ENCODE data around the gene ERC2. TPM values are rescaled to one million over a fixed set of nuclear protein-coding genes. Genes with fewer than 3 reads are reported as not detected.

The ERC2 gene
- total RNA-seq, 1 donor from 2014 or later = 0.35 TPM

- Mint-ChIP-seq H3K9me3 (ENCODE audit: unreplicated experiment) (peaks cover 13% of the 10 kb centered on the region), H3K4me3 (ENCODE audit: unreplicated experiment) (no peak overlapping the region), H3K27me3 (ENCODE audit: unreplicated experiment) (no peaks in the 10 kb centered on the region), H3K36me3 (ENCODE audit: unreplicated experiment) (no peaks in the 10 kb centered on the region), H3K4me1 (ENCODE audit: unreplicated experiment) (peaks cover 4% of the 10 kb centered on the region), H3K27ac (ENCODE audit: unreplicated experiment) (no peak overlapping the region)
- DNase-seq (ENCODE audit: extremely low spot score, unreplicated experiment) = no peak
- TF ChIP-seq CTCF (IDR thresholded peaks at IDR 0.05) = no peak
Observed at GRCh38 chr3:55827786-55828185, 640.5 kb downstream of the ERC2 start.

DNA sequence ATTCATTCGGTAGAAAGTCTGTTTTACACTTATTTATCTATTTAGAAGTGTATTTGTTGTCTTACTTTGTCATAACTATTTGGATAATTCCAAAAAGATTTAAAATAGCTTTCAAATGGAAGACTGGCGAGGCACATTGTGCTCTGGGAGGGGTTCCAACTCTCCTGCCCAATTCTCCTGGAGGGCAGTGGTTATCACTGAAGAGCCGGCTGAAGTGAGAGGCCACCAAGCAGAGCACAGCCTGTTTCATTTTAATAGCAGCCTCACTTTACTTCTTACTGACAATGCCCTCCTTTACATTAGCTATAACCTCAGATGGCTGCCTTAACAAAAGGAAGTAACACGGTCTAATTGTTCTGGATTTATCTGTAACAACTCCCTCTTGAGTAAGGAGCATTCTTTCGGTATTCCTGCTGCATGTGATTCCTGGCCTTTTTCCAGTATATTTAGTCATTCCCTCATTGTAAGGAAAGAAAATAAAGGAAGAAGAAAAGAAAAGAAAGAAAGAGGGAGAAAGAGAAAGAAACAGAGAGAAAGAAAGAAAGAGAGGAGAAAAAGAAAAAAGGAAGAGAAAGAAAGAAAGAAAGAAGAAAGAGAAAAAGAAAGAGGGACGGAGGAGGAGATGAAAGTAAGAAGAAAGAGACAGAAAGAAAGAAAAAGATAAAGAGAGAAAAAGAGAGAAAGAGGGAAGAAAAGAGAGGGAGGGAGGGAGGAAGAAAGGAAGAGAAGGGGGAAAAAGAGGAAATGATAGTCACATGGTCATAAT, 641.4 kb downstream of the ERC2 start:
- Mint-ChIP-seq H3K27me3 (ENCODE audit: unreplicated experiment) (peaks cover 3% of the 10 kb centered on the region), H3K9me3 (ENCODE audit: unreplicated experiment) (peaks cover 11% of the 10 kb centered on the region), H3K4me3 (ENCODE audit: unreplicated experiment) (no peak overlapping the region), H3K4me1 (ENCODE audit: unreplicated experiment) (peaks cover 4% of the 10 kb centered on the region), H3K36me3 (ENCODE audit: unreplicated experiment) (no peaks in the 10 kb centered on the region), H3K27ac (ENCODE audit: unreplicated experiment) (no peak overlapping the region)
- no peak for TF ChIP-seq CTCF (IDR thresholded peaks at IDR 0.05)
- DNase-seq (ENCODE audit: extremely low spot score, unreplicated experiment) = no peak

DNA sequence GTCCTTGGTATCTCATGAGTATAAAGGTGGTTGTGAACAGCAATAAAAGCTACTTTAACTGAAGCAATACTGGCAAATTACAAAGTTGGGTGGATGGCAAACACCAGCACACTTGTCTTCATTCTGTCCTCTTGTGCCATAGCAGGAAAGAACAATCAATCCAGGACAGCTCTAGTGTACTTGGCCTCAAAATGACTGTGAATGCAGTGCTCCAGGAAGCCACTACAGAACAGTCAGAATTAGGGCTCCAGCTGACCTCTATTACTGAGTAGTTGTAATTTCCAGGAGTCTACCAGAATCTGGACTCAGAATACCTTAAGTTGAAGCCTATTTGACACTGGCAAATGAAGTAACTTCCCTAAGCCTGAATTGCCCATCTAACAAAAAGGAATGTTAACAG, 642.2 kb downstream of the ERC2 start:
- no peak for DNase-seq (ENCODE audit: extremely low spot score, unreplicated experiment)
- Mint-ChIP-seq H3K27ac (ENCODE audit: unreplicated experiment) (no peak overlapping the region), H3K4me1 (ENCODE audit: unreplicated experiment) (peaks cover 4% of the 10 kb centered on the region), H3K27me3 (ENCODE audit: unreplicated experiment) (peaks cover 4% of the 10 kb centered on the region), H3K9me3 (ENCODE audit: unreplicated experiment) (peaks cover 11% of the 10 kb centered on the region), H3K4me3 (ENCODE audit: unreplicated experiment) (no peak overlapping the region), H3K36me3 (ENCODE audit: unreplicated experiment) (no peaks in the 10 kb centered on the region)
- TF ChIP-seq CTCF (IDR thresholded peaks at IDR 0.05) = no peak

GRCh38 chr3:55824406-55824805, 643.9 kb downstream of the ERC2 start:
- peaks cover 9% of the 10 kb centered on the region for H3K27me3 Mint-ChIP-seq (ENCODE audit: unreplicated experiment)
- no peak overlapping the region for H3K4me3 Mint-ChIP-seq (ENCODE audit: unreplicated experiment)
- peaks cover 1% of the 10 kb centered on the region for H3K9me3 Mint-ChIP-seq (ENCODE audit: unreplicated experiment)
- no peak for TF ChIP-seq CTCF (IDR thresholded peaks at IDR 0.05)
- H3K27ac Mint-ChIP-seq (ENCODE audit: unreplicated experiment) = no peak overlapping the region
- DNase-seq (ENCODE audit: extremely low spot score, unreplicated experiment) = no peak
- H3K4me1 Mint-ChIP-seq (ENCODE audit: unreplicated experiment) = peaks cover 4% of the 10 kb centered on the region
- no peaks in the 10 kb centered on the region for H3K36me3 Mint-ChIP-seq (ENCODE audit: unreplicated experiment)

DNA sequence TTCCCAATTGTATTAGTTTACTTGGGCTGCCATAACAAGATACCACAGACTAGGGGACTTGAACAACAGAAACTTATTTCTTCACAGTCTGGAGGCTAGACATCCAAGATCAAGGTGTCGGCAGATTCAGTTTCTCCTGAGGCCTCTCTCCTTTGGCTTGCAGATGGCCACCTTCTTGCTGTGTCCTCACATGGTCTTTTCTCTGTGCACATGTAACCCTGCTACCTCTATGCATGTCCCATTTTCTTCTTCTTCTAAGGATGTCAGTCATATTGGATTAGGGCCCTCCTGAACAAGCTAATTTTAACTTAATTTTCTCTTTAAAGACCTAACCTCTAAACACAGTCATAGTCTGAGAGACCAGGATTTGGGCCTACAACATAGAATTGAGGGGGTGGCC, 644.4 kb downstream of the ERC2 start:
- H3K9me3 Mint-ChIP-seq (ENCODE audit: unreplicated experiment) = no peaks in the 10 kb centered on the region
- no peak for TF ChIP-seq CTCF (IDR thresholded peaks at IDR 0.05)
- H3K27me3 Mint-ChIP-seq (ENCODE audit: unreplicated experiment) = peaks cover 13% of the 10 kb centered on the region
- H3K27ac Mint-ChIP-seq (ENCODE audit: unreplicated experiment) = no peak overlapping the region
- H3K4me1 Mint-ChIP-seq (ENCODE audit: unreplicated experiment) = peaks cover 4% of the 10 kb centered on the region
- no peak overlapping the region for H3K4me3 Mint-ChIP-seq (ENCODE audit: unreplicated experiment)
- no peaks in the 10 kb centered on the region for H3K36me3 Mint-ChIP-seq (ENCODE audit: unreplicated experiment)
- DNase-seq (ENCODE audit: extremely low spot score, unreplicated experiment) = no peak
